Liver (tissue), 9 donors: ENCODE measurements around the gene KCNMA1. TPM values are rescaled to one million over a fixed set of nuclear protein-coding genes. Genes with fewer than 3 reads are reported as not detected.
"Not testable (repeated sequence)": the region's sequence is repeated elsewhere in the genome, so short reads cannot be mapped to it uniquely, and the experiment has no call there.

Experiments
- DNase-seq: peaks from one replicate; pipeline ENCODE4 v3.0.0-alpha.2; 2017; ENCODE audit warnings: low spot score
- H3K27ac ChIP-seq, 2 donors: one replicate each; pipeline ENCODE4 v1.7.0; 2013; ENCODE audit warnings: inconsistent platforms in 2 of 2, low read length in 2 of 2, control low read depth in 1 of 2, low read depth in 1 of 2, mild to moderate bottlenecking in 1 of 2
- H3K27me3 ChIP-seq, 4 donors: one replicate each; pipeline versions ENCODE4 v1.6.1 to v1.7.0; 2013; ENCODE audit warnings: low read length in 3 of 4, inconsistent platforms in 1 of 4, mild to moderate bottlenecking in 1 of 4, moderate library complexity in 1 of 4; ENCODE audit not compliant: control insufficient read depth in 4 of 4, insufficient read depth in 4 of 4
- H3K36me3 ChIP-seq, 4 donors: one replicate each; pipeline versions ENCODE4 v1.6.1 to v1.7.0; 2013; ENCODE audit warnings: low read length in 3 of 4, mild to moderate bottlenecking in 3 of 4, low read depth in 1 of 4, moderate library complexity in 1 of 4; ENCODE audit not compliant: control insufficient read depth in 4 of 4, insufficient read depth in 3 of 4
- H3K4me1 ChIP-seq, 4 donors: one replicate each; pipeline versions ENCODE4 v1.6.1 to v1.7.0; 2013; ENCODE audit warnings: low read length in 3 of 4, mild to moderate bottlenecking in 3 of 4, moderate library complexity in 1 of 4; ENCODE audit not compliant: control insufficient read depth in 4 of 4, insufficient read depth in 4 of 4
- H3K4me3 ChIP-seq, 3 donors: one replicate each; pipeline versions ENCODE4 v1.6.1 to v1.7.0; 2013; ENCODE audit warnings: low read length in 3 of 3, control low read depth in 1 of 3, low read depth in 1 of 3, mild to moderate bottlenecking in 1 of 3
- H3K9ac ChIP-seq, 2 donors: one replicate each; pipeline ENCODE4 v1.7.0; 2013; ENCODE audit warnings: low read length in 2 of 2, mild to moderate bottlenecking in 2 of 2, moderate library complexity in 2 of 2, control low read depth in 1 of 2, low read depth in 1 of 2
- H3K9me3 ChIP-seq, 4 donors: one replicate each; pipeline versions ENCODE4 v1.6.1 to v1.7.0; 2013; ENCODE audit warnings: low read length in 3 of 4; ENCODE audit not compliant: control insufficient read depth in 4 of 4
- ATF3 ChIP-seq: IDR thresholded peaks from 2 replicates; pipeline ENCODE4 v1.6.1; 2016; ENCODE audit warnings: antibody characterized with exemption
- EGR1 ChIP-seq, 2 donors: IDR thresholded peaks; 2 replicates each; pipeline ENCODE4 v1.6.1; 2016 to 2018; ENCODE audit warnings: antibody characterized with exemption in 2 of 2, low read depth in 2 of 2
- FOXA1 ChIP-seq: IDR thresholded peaks from 2 replicates; pipeline ENCODE4 v1.6.1; 2016; ENCODE audit warnings: antibody characterized with exemption
- FOXA2 ChIP-seq: IDR thresholded peaks from 2 replicates; pipeline ENCODE4 v1.6.1; 2016; ENCODE audit warnings: antibody characterized with exemption
- GABPA ChIP-seq, 2 donors: IDR thresholded peaks in 1 of 2; conservative IDR thresholded peaks in 1 of 2; 2 replicates each; pipeline ENCODE4 v1.6.1; 2016; ENCODE audit warnings: antibody characterized with exemption in 2 of 2, mild to moderate bottlenecking in 1 of 2, moderate library complexity in 1 of 2
- HNF4A ChIP-seq, 2 donors: conservative IDR thresholded peaks; 2 replicates each; pipeline ENCODE4 v1.6.1; 2016; ENCODE audit warnings: antibody characterized with exemption in 2 of 2, mild to moderate bottlenecking in 2 of 2
- HNF4G ChIP-seq: IDR thresholded peaks from 2 replicates; pipeline ENCODE4 v1.6.1; 2016; ENCODE audit warnings: antibody characterized with exemption
- JUND ChIP-seq, 2 donors: IDR thresholded peaks; 2 replicates each; pipeline ENCODE4 v1.6.1; 2016; ENCODE audit warnings: antibody characterized with exemption in 2 of 2
- NR2F2 ChIP-seq: IDR thresholded peaks from 2 replicates; pipeline ENCODE4 v1.6.1; 2016; ENCODE audit warnings: antibody characterized with exemption
- RAD21 ChIP-seq, 2 donors: IDR thresholded peaks; 2 replicates each; pipeline ENCODE4 v1.6.1; 2016; ENCODE audit warnings: antibody characterized with exemption in 2 of 2, mild to moderate bottlenecking in 2 of 2
- RXRA ChIP-seq, 2 donors: IDR thresholded peaks; 2 replicates each; pipeline ENCODE4 v1.6.1; 2017 to 2018; ENCODE audit warnings: antibody characterized with exemption in 2 of 2, mild to moderate bottlenecking in 1 of 2
- SP1 ChIP-seq: IDR thresholded peaks from 2 replicates; pipeline ENCODE4 v1.6.1; 2018; ENCODE audit warnings: antibody characterized with exemption, mild to moderate bottlenecking
- TAF1 ChIP-seq: conservative IDR thresholded peaks from 2 replicates; pipeline ENCODE4 v1.6.1; 2016; ENCODE audit warnings: antibody characterized with exemption, mild to moderate bottlenecking
- YY1 ChIP-seq: IDR thresholded peaks from 2 replicates; pipeline ENCODE4 v1.6.1; 2016; ENCODE audit warnings: antibody characterized with exemption, mild to moderate bottlenecking
- ZBTB33 ChIP-seq: IDR thresholded peaks from 2 replicates; pipeline ENCODE4 v1.6.1; 2016; ENCODE audit warnings: antibody characterized with exemption
- WGBS: extraction: QIAGEN DNeasy Blood & Tissue Kit; methylation state at CpG from one replicate; pipeline ENCODE4 v1.1.7; 2013; 5-methylcytosine and 5-hydroxymethylcytosine counted together
- polyA plus RNA-seq, 2 donors: library from polyadenylated mRNA; stranded (reverse) in 1 of 2; unstranded in 1 of 2; fragments of 200-250 nt in 1 of 2; fragments of >200 nt in 1 of 2; fragmentation: Nextera tagmentation in 1 of 2; extraction: Ambion mirVana in 1 of 2; gene quantifications; one replicate each; pipeline versions ENCODE4 v1.2.1 to v1.2.3, GENCODE V29; 2013 to 2015
- total RNA-seq, 2 donors: library from RNA; depleted of rRNA; stranded (reverse); fragments of >200 nt; gene quantifications; one replicate each; pipeline ENCODE4 v1.2.3, GENCODE V29; 2014
- TF ChIP-seq, protein P1 (sequence below): fragments of 150-350 bp; IDR thresholded peaks from 2 replicates; pipeline ENCODE4 v1.5.1; 2017; ENCODE audit warnings: improper control_type of control experiment, low read depth, low read length; ENCODE audit not compliant: missing input control
- TF ChIP-seq, protein P2 (sequence below): IDR thresholded peaks from 2 replicates; pipeline ENCODE4 v1.6.1; 2016; ENCODE audit warnings: antibody characterized with exemption, mild to moderate bottlenecking
- TF ChIP-seq, protein P3 (sequence below): IDR thresholded peaks from 2 replicates; pipeline ENCODE4 v1.6.1; 2016; ENCODE audit warnings: antibody characterized with exemption
- donor health status: healthy.
- donor health status: healthy.
- donor health status: healthy.
- donor health status: healthy.
- donor health status: healthy.

The KCNMA1 gene
- total and polyA plus RNA-seq, 4 donors: 2.5 to 9.7 (median 4.7) TPM

DNA sequence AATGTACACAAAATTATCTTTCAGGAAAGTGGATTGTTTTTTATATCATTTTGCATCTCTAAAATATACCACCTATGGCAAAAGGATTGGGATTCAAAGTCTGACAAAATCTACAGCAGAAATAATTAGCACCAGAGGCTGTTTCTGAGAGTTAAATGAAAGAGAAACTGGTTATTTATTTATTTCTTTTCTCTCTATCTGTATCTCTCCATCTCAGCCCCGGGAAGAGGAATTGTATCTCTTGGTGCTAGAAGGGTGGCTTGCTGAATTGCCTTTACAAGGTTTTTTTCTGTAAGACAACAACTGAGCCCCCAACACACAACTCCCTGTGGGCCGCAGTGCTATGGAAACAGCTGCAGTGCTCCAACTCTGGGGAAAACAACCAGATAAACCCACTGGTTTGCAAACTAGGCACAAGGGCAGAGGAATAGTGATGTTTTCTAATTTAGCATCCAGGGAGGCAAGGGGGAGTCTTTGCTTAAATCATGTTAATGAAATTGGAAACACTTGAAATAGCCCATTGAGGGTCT, 249.0 kb downstream of the KCNMA1 start:
- no peak for DNase-seq
- Histone ChIP-seq H3K4me3 (no peak overlapping the region), H3K9me3 (no peaks in the 10 kb centered on the region), H3K4me1 (peaks cover 0 to 10% (median 3%) of the 10 kb centered on the region in 4 donors), H3K27me3 (no peaks in the 10 kb centered on the region), H3K36me3 (no peaks in the 10 kb centered on the region), H3K27ac (no peak overlapping the region), H3K9ac (no peak overlapping the region)
- WGBS: 87% methylated on average over 2 of the region's 2 CpGs
- TF ChIP-seq YY1: no peak
- TF ChIP-seq ATF3: no peak
- TF ChIP-seq HNF4G: no peak
- TF ChIP-seq RAD21 (IDR thresholded peaks at IDR 0.05): no peak
- TF ChIP-seq, protein P1, sequence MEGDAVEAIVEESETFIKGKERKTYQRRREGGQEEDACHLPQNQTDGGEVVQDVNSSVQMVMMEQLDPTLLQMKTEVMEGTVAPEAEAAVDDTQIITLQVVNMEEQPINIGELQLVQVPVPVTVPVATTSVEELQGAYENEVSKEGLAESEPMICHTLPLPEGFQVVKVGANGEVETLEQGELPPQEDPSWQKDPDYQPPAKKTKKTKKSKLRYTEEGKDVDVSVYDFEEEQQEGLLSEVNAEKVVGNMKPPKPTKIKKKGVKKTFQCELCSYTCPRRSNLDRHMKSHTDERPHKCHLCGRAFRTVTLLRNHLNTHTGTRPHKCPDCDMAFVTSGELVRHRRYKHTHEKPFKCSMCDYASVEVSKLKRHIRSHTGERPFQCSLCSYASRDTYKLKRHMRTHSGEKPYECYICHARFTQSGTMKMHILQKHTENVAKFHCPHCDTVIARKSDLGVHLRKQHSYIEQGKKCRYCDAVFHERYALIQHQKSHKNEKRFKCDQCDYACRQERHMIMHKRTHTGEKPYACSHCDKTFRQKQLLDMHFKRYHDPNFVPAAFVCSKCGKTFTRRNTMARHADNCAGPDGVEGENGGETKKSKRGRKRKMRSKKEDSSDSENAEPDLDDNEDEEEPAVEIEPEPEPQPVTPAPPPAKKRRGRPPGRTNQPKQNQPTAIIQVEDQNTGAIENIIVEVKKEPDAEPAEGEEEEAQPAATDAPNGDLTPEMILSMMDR: no peak
- TF ChIP-seq, protein P2, sequence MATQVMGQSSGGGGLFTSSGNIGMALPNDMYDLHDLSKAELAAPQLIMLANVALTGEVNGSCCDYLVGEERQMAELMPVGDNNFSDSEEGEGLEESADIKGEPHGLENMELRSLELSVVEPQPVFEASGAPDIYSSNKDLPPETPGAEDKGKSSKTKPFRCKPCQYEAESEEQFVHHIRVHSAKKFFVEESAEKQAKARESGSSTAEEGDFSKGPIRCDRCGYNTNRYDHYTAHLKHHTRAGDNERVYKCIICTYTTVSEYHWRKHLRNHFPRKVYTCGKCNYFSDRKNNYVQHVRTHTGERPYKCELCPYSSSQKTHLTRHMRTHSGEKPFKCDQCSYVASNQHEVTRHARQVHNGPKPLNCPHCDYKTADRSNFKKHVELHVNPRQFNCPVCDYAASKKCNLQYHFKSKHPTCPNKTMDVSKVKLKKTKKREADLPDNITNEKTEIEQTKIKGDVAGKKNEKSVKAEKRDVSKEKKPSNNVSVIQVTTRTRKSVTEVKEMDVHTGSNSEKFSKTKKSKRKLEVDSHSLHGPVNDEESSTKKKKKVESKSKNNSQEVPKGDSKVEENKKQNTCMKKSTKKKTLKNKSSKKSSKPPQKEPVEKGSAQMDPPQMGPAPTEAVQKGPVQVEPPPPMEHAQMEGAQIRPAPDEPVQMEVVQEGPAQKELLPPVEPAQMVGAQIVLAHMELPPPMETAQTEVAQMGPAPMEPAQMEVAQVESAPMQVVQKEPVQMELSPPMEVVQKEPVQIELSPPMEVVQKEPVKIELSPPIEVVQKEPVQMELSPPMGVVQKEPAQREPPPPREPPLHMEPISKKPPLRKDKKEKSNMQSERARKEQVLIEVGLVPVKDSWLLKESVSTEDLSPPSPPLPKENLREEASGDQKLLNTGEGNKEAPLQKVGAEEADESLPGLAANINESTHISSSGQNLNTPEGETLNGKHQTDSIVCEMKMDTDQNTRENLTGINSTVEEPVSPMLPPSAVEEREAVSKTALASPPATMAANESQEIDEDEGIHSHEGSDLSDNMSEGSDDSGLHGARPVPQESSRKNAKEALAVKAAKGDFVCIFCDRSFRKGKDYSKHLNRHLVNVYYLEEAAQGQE: no peak
- no peak for TF ChIP-seq ZBTB33
- TF ChIP-seq JUND (IDR thresholded peaks at IDR 0.05): no peak
- TF ChIP-seq FOXA2: no peak
- no peak for TF ChIP-seq HNF4A (conservative IDR thresholded peaks at IDR 0.05)
- TF ChIP-seq RXRA (IDR thresholded peaks at IDR 0.05): no peak
- no peak for TF ChIP-seq EGR1 (IDR thresholded peaks at IDR 0.05; ENCODE audit: low read depth in 2 of 2)
- TF ChIP-seq, protein P3, sequence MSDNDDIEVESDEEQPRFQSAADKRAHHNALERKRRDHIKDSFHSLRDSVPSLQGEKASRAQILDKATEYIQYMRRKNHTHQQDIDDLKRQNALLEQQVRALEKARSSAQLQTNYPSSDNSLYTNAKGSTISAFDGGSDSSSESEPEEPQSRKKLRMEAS: no peak
- TF ChIP-seq SP1: no peak
- no peak for TF ChIP-seq TAF1
- TF ChIP-seq NR2F2: no peak
- TF ChIP-seq FOXA1: no peak
- no peak for TF ChIP-seq GABPA (IDR thresholded peaks at IDR 0.05 in 1 of 2, conservative IDR thresholded peaks at IDR 0.05 in 1 of 2)

GRCh38 chr10:77387701-77388100, 249.9 kb downstream of the KCNMA1 start:
- not testable (repeated sequence) for H3K4me3 ChIP-seq, H3K4me1 ChIP-seq, H3K9me3 ChIP-seq, DNase-seq, H3K27ac ChIP-seq, H3K9ac ChIP-seq, H3K27me3 ChIP-seq, H3K36me3 ChIP-seq
- 90% methylated on average over 2 of the region's 2 CpGs for WGBS
